GM23338 (cell line): ENCODE results near the gene DUSP8. TPM values are rescaled to one million over a fixed set of nuclear protein-coding genes. Genes with fewer than 3 reads are reported as not detected.
A peak's percentile ranks its signal among the peaks of the same experiment; 100 is the strongest.

Experiments
- ATAC-seq: fragments of 200-7000 bp; cut with Tn5 transposase; 3 replicates; pipeline ENCODE4 v1.9.1; 2020
- DNase-seq: peaks from one replicate; pipeline ENCODE4 v3.0.0-alpha.2; 2015; ENCODE audit warnings: low spot score
- H2AFZ ChIP-seq: fragments of 200-600 bp; sonication (generic); 2 replicates; pipeline ENCODE4 v1.8.0; 2016; ENCODE audit warnings: antibody characterized with exemption, mild to moderate bottlenecking, moderate library complexity
- H3F3A ChIP-seq: fragments of 200-600 bp; sonication (generic); replicated peaks from 2 replicates; pipeline ENCODE4 v1.8.0; 2017; ENCODE audit warnings: antibody characterized with exemption, mixed run types, low read depth
- H3K27ac ChIP-seq: fragments of 200-600 bp; sonication (generic); 2 replicates; pipeline ENCODE4 v1.6.1; 2016; ENCODE audit warnings: low read depth
- H3K27me3 ChIP-seq: fragments of 200-600 bp; sonication (generic); 2 replicates; pipeline ENCODE4 v1.8.0; 2016; ENCODE audit warnings: mild to moderate bottlenecking, mixed run types, moderate library complexity; ENCODE audit not compliant: insufficient read depth
- H3K36me3 ChIP-seq: fragments of 200-600 bp; sonication (generic); 2 replicates; pipeline ENCODE4 v1.8.0; 2016; ENCODE audit warnings: mild to moderate bottlenecking; ENCODE audit not compliant: insufficient read depth
- H3K4me1 ChIP-seq: fragments of 200-600 bp; sonication (generic); 2 replicates; pipeline ENCODE4 v1.8.0; 2016; ENCODE audit warnings: mild to moderate bottlenecking, moderate library complexity; ENCODE audit not compliant: insufficient read depth
- H3K4me2 ChIP-seq: fragments of 200-600 bp; sonication (generic); 2 replicates; pipeline ENCODE4 v1.7.1; 2017; ENCODE audit warnings: mixed run types
- H3K4me3 ChIP-seq: fragments of 200-600 bp; sonication (generic); 2 replicates; pipeline ENCODE4 v1.6.1; 2016; ENCODE audit warnings: mixed run types
- H3K79me2 ChIP-seq: fragments of 200-600 bp; sonication (generic); replicated peaks from 2 replicates; pipeline ENCODE4 v1.8.0; 2017; ENCODE audit warnings: mild to moderate bottlenecking; ENCODE audit not compliant: insufficient read depth
- H3K9me2 ChIP-seq: fragments of 200-600 bp; sonication (generic); 2 replicates; pipeline ENCODE4 v1.8.0; 2017; ENCODE audit not compliant: insufficient read depth
- H4K20me1 ChIP-seq: fragments of 200-600 bp; sonication (generic); replicated peaks from 2 replicates; pipeline ENCODE4 v1.8.0; 2017; ENCODE audit warnings: mild to moderate bottlenecking; ENCODE audit not compliant: insufficient read depth
- H3K27ac Mint-ChIP-seq: 2 replicates; pipeline ENCODE4 v1.8.0; 2020; ENCODE audit warnings: inconsistent platforms, mild to moderate bottlenecking, moderate library complexity, mixed read lengths
- H3K27me3 Mint-ChIP-seq: 3 replicates; pipeline ENCODE4 v1.8.0; 2022; ENCODE audit warnings: low read depth, mild to moderate bottlenecking, moderate library complexity, mixed read lengths, inconsistent platforms; ENCODE audit not compliant: insufficient read depth, poor library complexity
- H3K36me3 Mint-ChIP-seq: 3 replicates; pipeline ENCODE4 v1.8.0; 2021; ENCODE audit warnings: low read depth, mild to moderate bottlenecking, inconsistent platforms, moderate library complexity, mixed read lengths
- H3K4me1 Mint-ChIP-seq: 3 replicates; pipeline ENCODE4 v1.8.0; 2020; ENCODE audit warnings: mild to moderate bottlenecking, inconsistent platforms, mixed read lengths
- H3K4me3 Mint-ChIP-seq: 3 replicates; pipeline ENCODE4 v1.8.0; 2021; ENCODE audit warnings: moderate library complexity, mild to moderate bottlenecking, inconsistent platforms, mixed read lengths
- H3K9me3 Mint-ChIP-seq: 3 replicates; pipeline ENCODE4 v1.8.0; 2020; ENCODE audit warnings: moderate library complexity, mild to moderate bottlenecking, inconsistent platforms, mixed read lengths
- EZH2 ChIP-seq: fragments of 200-600 bp; sonication (generic); IDR thresholded peaks from one replicate; pipeline ENCODE4 v1.8.0; 2017; ENCODE audit warnings: antibody characterized with exemption, mild to moderate bottlenecking, low read depth; ENCODE audit not compliant: unreplicated experiment
- EZH2phosphoT487 ChIP-seq: fragments of 200-600 bp; sonication (generic); IDR thresholded peaks from one replicate; pipeline ENCODE4 v1.8.1; 2018; ENCODE audit warnings: antibody characterized with exemption; ENCODE audit not compliant: unreplicated experiment
- JUNB ChIP-seq: IDR thresholded peaks from one replicate; pipeline ENCODE4 v1.6.1; 2016; ENCODE audit warnings: antibody characterized with exemption; ENCODE audit not compliant: unreplicated experiment
- NANOG ChIP-seq: IDR thresholded peaks from 2 replicates; pipeline ENCODE4 v1.6.1; 2016; ENCODE audit warnings: antibody characterized with exemption, borderline replicate concordance
- POLR2AphosphoS5 ChIP-seq: IDR thresholded peaks from 2 replicates; pipeline ENCODE4 v1.6.1; 2016; ENCODE audit warnings: antibody characterized with exemption, low read depth
- STAT1 ChIP-seq: IDR thresholded peaks from one replicate; pipeline ENCODE4 v1.6.1; 2016; ENCODE audit warnings: antibody characterized with exemption; ENCODE audit not compliant: unreplicated experiment
- ZNF114 ChIP-seq: fragments of 250-450 bp; sonication (Bioruptor Pico); IDR thresholded peaks from 2 replicates; pipeline ENCODE4 v1.5.0; 2020; ENCODE audit warnings: mild to moderate bottlenecking, moderate library complexity
- ZNF331 ChIP-seq: fragments of 250-450 bp; sonication (Bioruptor Pico); IDR thresholded peaks from 2 replicates; pipeline ENCODE4 v1.5.0; 2020; ENCODE audit warnings: low read depth, mild to moderate bottlenecking, moderate library complexity
- polyA plus RNA-seq: library from polyadenylated mRNA; unstranded; fragments of >200 nt; fragmentation: Nextera tagmentation; extraction: Ambion mirVana; gene quantifications from 2 replicates; pipeline ENCODE4 v1.2.1, GENCODE V29; 2016
- total RNA-seq: library from RNA; depleted of rRNA; stranded (reverse); fragments of >200 nt; shearing (Covaris generic); gene quantifications from 2 replicates; pipeline ENCODE4 v1.2.3, GENCODE V29; 2014
- TF ChIP-seq, protein P1 (sequence below): fragments of 250-450 bp; sonication (Bioruptor Pico); IDR thresholded peaks from 2 replicates; pipeline ENCODE4 v1.5.0; 2020; ENCODE audit warnings: mild to moderate bottlenecking, moderate library complexity
- TF ChIP-seq, protein P2 (sequence below): IDR thresholded peaks from one replicate; pipeline ENCODE4 v1.6.1; 2018; ENCODE audit warnings: antibody characterized with exemption; ENCODE audit not compliant: unreplicated experiment

The DUSP8 gene
- total and polyA plus RNA-seq, 2 experiments from 2014 or later = 1.1 TPM

DNA sequence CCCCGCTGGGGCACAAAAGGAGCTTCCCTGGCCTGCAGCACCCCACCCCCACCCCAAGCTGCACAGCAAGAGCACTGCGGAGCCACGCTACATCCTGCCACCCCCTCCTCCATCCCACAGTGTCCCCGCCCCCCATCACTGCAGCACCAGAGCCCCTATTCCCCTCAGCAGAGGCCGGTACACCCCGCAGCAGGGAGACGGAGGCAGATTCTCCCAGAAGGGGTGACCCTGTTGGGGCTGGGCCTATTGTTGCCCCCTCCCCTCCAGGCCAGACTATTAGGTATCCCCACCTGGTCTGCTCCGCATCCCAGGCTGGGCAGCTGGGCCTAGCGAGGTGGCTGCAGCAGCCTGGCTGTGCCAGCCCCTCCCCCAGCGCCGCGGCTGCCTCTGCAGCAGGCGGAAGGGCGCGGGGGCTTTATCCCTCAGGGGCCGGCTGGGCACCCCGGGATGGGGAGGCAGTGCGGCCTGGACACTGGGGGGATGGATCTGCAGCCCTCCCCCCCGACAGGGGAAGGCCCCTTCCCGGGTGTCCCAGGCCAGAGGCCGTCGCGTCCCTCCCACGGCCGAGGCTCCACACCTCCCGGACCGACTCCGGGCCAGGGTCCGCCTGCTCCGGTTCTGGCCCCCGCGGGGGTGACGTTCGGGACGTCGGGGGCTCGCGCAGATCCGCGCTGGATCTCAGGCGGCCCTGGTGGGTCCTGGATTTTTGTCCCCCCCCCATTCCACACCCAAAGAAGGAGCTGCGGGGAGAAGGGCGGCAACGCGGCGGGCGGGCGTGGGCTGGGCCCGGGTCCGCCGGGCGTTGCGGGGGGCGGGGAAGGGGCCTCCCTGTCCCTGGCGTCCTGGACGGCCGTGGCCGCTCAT, 943 bp downstream of the DUSP8 start:
- peak overlapping the region; percentile 23; the same call in 1 of the 2 replicates for H2AFZ ChIP-seq
- no peaks in the 10 kb centered on the region for H3K9me2 ChIP-seq
- H3K79me2 ChIP-seq = no peaks in the 10 kb centered on the region
- no peak overlapping the region for H3K27ac ChIP-seq
- Mint-ChIP-seq H3K36me3 (no peaks in the 10 kb centered on the region), H3K4me1 (peaks cover 21% of the 10 kb centered on the region), H3K27ac (no peak overlapping the region), H3K27me3 (peaks cover 52% of the 10 kb centered on the region), H3K4me3 (peak overlapping the region; percentile 42; the same call in 2 of the 3 replicates), H3K9me3 (no peaks in the 10 kb centered on the region)
- no peaks in the 10 kb centered on the region for H4K20me1 ChIP-seq
- H3K27me3 ChIP-seq = peaks cover 63% of the 10 kb centered on the region
- TF ChIP-seq NANOG = no peak
- TF ChIP-seq JUNB = no peak
- TF ChIP-seq ZNF114 (CRISPR knock-in tag) = no peak
- TF ChIP-seq EZH2 = peak; percentile 49
- TF ChIP-seq STAT1 = no peak
- no peak for TF ChIP-seq ZNF331 (CRISPR knock-in tag)
- peak; percentile 8 for ATAC-seq
- peaks cover 32% of the 10 kb centered on the region for H3K4me1 ChIP-seq
- peak overlapping the region; percentile 86 for H3K4me2 ChIP-seq
- peak; percentile 70 for DNase-seq
- H3K4me3 ChIP-seq = peak overlapping the region; percentile 58
- no peaks in the 10 kb centered on the region for H3K36me3 ChIP-seq
- peaks cover 8% of the 10 kb centered on the region; the same call in 1 of the 2 replicates for H3F3A ChIP-seq

DNA sequence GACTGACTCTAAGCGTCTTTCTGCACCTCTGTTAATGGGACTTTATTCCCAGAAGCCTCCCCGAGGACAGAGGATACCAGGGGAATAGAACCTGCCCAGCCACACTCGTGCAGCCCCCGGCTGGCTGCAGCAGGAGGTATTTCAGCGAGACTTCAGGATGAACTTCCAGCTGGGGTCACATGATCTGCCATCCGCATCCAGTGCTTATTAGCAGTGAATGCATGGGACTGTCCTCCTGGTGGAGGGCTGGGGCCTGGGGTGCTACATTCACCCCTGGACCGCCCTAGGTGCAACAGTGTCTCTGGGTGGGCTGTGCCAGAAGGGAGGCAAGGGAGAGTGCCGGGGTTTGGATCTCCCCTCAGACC, 1.6 kb downstream of the DUSP8 start:
- peak overlapping the region; percentile 86 for H3K4me2 ChIP-seq
- no peaks in the 10 kb centered on the region for H3K9me2 ChIP-seq
- H3K27ac ChIP-seq = no peak overlapping the region
- peak overlapping the region; percentile 58; the same call in 1 of the 2 replicates for H3K4me3 ChIP-seq
- no peaks in the 10 kb centered on the region for H3K36me3 Mint-ChIP-seq
- H4K20me1 ChIP-seq = no peaks in the 10 kb centered on the region
- H3F3A ChIP-seq = peaks cover 8% of the 10 kb centered on the region; the same call in 1 of the 2 replicates
- DNase-seq = no peak
- H3K9me3 Mint-ChIP-seq = no peaks in the 10 kb centered on the region
- ATAC-seq = no peak
- peaks cover 32% of the 10 kb centered on the region for H3K4me1 ChIP-seq
- peaks cover 57% of the 10 kb centered on the region for H3K27me3 ChIP-seq
- no peaks in the 10 kb centered on the region for H3K79me2 ChIP-seq
- no peak overlapping the region for H2AFZ ChIP-seq
- peak overlapping the region; percentile 42; the same call in 2 of the 3 replicates for H3K4me3 Mint-ChIP-seq
- no peaks in the 10 kb centered on the region for H3K36me3 ChIP-seq
- peaks cover 46% of the 10 kb centered on the region for H3K27me3 Mint-ChIP-seq
- peaks cover 21% of the 10 kb centered on the region for H3K4me1 Mint-ChIP-seq
- no peak overlapping the region for H3K27ac Mint-ChIP-seq
- no peak for TF ChIP-seq JUNB
- no peak for TF ChIP-seq ZNF331 (CRISPR knock-in tag)
- TF ChIP-seq, protein P1, sequence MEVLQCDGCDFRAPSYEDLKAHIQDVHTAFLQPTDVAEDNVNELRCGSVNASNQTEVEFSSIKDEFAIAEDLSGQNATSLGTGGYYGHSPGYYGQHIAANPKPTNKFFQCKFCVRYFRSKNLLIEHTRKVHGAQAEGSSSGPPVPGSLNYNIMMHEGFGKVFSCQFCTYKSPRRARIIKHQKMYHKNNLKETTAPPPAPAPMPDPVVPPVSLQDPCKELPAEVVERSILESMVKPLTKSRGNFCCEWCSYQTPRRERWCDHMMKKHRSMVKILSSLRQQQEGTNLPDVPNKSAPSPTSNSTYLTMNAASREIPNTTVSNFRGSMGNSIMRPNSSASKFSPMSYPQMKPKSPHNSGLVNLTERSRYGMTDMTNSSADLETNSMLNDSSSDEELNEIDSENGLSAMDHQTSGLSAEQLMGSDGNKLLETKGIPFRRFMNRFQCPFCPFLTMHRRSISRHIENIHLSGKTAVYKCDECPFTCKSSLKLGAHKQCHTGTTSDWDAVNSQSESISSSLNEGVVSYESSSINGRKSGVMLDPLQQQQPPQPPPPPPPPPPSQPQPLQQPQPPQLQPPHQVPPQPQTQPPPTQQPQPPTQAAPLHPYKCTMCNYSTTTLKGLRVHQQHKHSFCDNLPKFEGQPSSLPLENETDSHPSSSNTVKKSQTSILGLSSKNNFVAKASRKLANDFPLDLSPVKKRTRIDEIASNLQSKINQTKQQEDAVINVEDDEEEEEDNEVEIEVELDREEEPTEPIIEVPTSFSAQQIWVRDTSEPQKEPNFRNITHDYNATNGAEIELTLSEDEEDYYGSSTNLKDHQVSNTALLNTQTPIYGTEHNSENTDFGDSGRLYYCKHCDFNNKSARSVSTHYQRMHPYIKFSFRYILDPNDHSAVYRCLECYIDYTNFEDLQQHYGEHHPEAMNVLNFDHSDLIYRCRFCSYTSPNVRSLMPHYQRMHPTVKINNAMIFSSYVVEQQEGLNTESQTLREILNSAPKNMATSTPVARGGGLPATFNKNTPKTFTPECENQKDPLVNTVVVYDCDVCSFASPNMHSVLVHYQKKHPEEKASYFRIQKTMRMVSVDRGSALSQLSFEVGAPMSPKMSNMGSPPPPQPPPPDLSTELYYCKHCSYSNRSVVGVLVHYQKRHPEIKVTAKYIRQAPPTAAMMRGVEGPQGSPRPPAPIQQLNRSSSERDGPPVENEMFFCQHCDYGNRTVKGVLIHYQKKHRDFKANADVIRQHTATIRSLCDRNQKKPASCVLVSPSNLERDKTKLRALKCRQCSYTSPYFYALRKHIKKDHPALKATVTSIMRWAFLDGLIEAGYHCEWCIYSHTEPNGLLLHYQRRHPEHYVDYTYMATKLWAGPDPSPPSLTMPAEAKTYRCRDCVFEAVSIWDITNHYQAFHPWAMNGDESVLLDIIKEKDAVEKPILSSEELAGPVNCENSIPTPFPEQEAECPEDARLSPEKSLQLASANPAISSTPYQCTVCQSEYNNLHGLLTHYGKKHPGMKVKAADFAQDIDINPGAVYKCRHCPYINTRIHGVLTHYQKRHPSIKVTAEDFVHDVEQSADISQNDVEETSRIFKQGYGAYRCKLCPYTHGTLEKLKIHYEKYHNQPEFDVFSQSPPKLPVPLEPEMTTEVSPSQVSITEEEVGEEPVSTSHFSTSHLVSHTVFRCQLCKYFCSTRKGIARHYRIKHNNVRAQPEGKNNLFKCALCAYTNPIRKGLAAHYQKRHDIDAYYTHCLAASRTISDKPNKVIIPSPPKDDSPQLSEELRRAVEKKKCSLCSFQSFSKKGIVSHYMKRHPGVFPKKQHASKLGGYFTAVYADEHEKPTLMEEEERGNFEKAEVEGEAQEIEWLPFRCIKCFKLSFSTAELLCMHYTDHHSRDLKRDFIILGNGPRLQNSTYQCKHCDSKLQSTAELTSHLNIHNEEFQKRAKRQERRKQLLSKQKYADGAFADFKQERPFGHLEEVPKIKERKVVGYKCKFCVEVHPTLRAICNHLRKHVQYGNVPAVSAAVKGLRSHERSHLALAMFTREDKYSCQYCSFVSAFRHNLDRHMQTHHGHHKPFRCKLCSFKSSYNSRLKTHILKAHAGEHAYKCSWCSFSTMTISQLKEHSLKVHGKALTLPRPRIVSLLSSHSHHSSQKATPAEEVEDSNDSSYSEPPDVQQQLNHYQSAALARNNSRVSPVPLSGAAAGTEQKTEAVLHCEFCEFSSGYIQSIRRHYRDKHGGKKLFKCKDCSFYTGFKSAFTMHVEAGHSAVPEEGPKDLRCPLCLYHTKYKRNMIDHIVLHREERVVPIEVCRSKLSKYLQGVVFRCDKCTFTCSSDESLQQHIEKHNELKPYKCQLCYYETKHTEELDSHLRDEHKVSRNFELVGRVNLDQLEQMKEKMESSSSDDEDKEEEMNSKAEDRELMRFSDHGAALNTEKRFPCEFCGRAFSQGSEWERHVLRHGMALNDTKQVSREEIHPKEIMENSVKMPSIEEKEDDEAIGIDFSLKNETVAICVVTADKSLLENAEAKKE = no peak
- TF ChIP-seq, protein P2, sequence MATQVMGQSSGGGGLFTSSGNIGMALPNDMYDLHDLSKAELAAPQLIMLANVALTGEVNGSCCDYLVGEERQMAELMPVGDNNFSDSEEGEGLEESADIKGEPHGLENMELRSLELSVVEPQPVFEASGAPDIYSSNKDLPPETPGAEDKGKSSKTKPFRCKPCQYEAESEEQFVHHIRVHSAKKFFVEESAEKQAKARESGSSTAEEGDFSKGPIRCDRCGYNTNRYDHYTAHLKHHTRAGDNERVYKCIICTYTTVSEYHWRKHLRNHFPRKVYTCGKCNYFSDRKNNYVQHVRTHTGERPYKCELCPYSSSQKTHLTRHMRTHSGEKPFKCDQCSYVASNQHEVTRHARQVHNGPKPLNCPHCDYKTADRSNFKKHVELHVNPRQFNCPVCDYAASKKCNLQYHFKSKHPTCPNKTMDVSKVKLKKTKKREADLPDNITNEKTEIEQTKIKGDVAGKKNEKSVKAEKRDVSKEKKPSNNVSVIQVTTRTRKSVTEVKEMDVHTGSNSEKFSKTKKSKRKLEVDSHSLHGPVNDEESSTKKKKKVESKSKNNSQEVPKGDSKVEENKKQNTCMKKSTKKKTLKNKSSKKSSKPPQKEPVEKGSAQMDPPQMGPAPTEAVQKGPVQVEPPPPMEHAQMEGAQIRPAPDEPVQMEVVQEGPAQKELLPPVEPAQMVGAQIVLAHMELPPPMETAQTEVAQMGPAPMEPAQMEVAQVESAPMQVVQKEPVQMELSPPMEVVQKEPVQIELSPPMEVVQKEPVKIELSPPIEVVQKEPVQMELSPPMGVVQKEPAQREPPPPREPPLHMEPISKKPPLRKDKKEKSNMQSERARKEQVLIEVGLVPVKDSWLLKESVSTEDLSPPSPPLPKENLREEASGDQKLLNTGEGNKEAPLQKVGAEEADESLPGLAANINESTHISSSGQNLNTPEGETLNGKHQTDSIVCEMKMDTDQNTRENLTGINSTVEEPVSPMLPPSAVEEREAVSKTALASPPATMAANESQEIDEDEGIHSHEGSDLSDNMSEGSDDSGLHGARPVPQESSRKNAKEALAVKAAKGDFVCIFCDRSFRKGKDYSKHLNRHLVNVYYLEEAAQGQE = no peak
- TF ChIP-seq STAT1 = no peak
- no peak for TF ChIP-seq ZNF114 (CRISPR knock-in tag)
- no peak for TF ChIP-seq POLR2AphosphoS5
- no peak for TF ChIP-seq EZH2phosphoT487
